ENCODE results near the gene SEMA4D.

The SEMA4D gene

DNA sequence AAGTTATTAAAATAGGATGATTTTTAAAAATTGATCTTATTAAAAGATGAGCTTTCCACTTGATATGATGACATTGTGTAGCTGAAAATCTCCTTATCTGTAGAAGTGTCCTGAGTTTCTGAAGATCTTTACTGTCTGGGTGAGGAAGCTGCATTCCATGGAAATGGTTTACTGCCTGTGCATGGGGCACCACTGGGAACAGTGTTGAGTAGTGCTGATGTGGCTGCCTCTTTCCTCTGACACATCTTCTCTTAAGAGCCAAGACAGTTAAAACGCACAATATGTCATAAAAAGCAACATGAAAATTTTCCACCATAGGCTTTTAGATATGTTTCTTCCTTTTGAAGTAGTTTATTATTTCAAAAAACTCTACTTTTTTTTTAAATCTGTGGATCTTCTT is 155.0 kb downstream of the SEMA4D start:
- TF ChIP-seq CTCF (IDR thresholded peaks at IDR 0.05; ENCODE audit: low read depth, low read length): no peak
- H3K4me3 ChIP-seq (ENCODE audit: low read depth, low read length): no peak overlapping the region

DNA sequence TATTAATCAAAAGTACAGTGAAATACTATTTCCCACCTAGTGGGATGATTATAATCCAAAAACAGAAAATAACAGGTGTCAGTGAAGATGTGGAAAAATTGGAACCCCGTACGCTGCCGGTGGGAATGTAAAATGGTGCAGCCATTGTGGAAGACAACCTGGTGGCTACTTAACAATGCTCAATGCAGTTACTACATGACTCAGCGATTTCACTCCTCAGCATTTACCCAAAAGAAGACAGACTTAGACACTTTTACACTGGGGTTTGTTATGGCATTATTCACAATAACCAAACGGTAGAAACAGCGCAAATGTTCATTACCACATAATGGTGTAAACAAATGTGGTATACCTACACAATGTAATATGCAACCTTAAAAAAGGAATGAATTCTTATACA is 155.7 kb downstream of the SEMA4D start:
- no peak overlapping the region for H3K4me3 ChIP-seq (ENCODE audit: low read depth, low read length)
- TF ChIP-seq CTCF (IDR thresholded peaks at IDR 0.05; ENCODE audit: low read depth, low read length): no peak

DNA sequence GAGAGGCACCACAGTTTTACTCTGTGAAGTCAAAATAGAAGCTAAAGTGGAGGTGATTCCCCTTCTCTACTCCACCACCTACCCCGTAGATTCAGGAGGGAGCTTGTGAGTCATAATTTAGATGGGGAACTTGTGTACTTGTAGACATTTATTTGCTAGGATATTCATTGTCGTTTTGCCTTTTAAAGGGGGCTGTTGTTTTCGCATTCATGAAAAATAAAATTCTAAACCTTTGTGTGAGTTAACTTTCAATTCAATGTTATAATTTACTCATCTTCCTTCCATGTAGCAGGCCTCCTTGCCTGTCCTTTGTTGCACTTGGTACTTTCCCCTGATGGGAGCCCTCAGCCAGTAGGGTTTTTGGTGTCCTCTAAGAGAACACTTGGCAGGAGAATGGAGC is 157.6 kb downstream of the SEMA4D start:
- no peak overlapping the region for H3K4me3 ChIP-seq (ENCODE audit: low read depth, low read length)
- no peak for TF ChIP-seq CTCF (IDR thresholded peaks at IDR 0.05; ENCODE audit: low read depth, low read length)

DNA sequence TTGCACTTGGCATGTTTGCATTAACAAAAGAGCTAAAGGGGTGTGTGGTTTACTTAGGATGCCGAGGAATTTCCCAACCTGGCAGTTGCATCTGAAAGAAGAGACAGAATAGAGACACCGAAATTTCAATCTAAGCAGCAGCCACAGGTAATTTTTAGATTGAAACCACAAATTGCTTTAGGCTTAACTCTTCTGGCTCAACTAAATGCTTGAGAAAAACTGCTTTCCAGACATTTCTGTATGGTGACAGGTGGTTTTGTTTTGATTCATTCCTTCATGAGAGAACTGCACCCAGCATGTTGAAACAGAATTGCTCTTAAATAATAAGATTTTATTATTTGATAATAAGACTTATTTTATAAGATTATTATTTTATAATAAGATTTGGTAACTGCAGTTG is 158.1 kb downstream of the SEMA4D start:
- H3K4me3 ChIP-seq (ENCODE audit: low read depth, low read length): no peak overlapping the region
- TF ChIP-seq CTCF (IDR thresholded peaks at IDR 0.05; ENCODE audit: low read depth, low read length): no peak

- no peak for TF ChIP-seq CTCF (IDR thresholded peaks at IDR 0.05; ENCODE audit: low read depth, low read length)
- no peak overlapping the region for H3K4me3 ChIP-seq (ENCODE audit: low read depth, low read length)
These were observed 167.4 kb downstream of the SEMA4D start for GRCh38 chr9:89330513-89330912.

DNA sequence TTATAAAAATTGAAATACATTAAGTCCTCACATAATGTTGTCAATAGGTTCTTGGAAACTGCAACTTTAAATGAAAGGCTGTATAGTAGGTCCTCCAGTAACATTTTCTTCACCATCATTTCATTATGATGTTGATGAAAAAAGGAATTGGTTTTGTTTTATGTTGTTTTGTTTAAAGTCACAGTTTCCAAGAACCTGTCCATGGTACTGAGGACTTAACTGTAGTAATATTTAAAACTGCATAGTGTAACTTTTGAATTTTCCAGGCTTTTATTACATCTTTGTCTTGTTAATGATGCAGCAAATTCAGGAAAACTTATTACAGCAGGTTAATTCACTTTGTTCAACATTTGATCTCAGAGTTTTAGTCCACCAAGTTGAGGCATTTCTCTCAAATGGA is 168.0 kb downstream of the SEMA4D start:
- H3K4me3 ChIP-seq (ENCODE audit: low read depth, low read length): no peak overlapping the region
- no peak for TF ChIP-seq CTCF (IDR thresholded peaks at IDR 0.05; ENCODE audit: low read depth, low read length)

- H3K4me3 ChIP-seq (ENCODE audit: low read depth, low read length): no peak overlapping the region
- no peak for TF ChIP-seq CTCF (IDR thresholded peaks at IDR 0.05; ENCODE audit: low read depth, low read length)
These were observed 169.8 kb downstream of the SEMA4D start for GRCh38 chr9:89328064-89328463.

Measured in WI38 (cell line).